SH-SY5Y (cell line): ENCODE measurements around the gene GJC1.

Experiments
- GATA2 ChIP-seq: IDR thresholded peaks from 2 replicates; pipeline ENCODE4 v1.6.1; 2011; ENCODE audit warnings: mild to moderate bottlenecking, low read depth, low read length
- GATA3 ChIP-seq: IDR thresholded peaks from 2 replicates; pipeline ENCODE4 v1.6.1; 2011; ENCODE audit warnings: low read depth, mild to moderate bottlenecking, low read length, moderate library complexity

Gene GJC1

DNA sequence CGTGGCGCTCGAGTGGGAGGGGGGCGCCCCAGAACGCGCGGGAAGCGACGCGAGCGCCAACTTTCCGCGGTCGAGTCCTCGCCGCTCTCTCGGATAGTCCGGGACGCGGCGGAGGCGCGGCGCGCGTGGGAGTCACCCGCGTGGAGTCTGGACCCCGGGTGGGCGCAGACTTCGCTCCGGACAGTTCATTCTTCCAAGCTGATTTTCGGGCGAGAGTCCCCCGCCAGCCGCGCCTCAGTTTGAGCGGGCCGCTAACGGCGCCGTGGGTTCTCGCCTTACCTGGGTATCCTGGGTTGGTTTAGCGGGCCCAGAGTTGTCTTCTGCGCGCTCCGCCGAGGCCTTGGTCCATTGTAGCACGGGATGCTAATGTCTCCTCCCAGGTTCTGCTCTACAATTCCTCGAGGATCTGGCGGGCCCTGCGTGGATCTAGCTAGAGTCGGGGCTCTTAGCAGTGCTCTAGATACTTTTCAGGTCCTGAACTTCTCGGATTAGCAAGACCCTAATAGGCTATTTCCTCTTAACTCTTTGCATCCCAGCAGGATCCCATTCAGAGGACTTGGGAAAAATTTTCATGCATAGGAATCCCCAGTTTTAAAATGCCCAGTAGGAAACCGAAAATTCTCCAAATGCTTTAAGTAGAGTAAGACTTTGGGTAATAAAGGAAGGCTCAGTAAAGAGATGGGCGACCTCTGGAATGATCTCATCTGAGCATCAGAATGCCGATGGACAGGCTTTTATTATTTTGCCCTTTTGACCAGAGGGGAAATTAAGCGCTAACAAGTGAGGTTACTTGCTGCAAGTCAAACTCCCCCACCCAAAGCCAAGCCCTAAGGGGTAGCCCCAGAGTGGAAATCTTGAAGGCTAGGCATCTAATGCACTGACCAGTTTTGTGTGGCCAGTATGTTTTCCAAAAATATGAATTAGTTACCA, 537 bp upstream of the GJC1 start:
- TF ChIP-seq GATA2 = no peak
- no peak for TF ChIP-seq GATA3

DNA sequence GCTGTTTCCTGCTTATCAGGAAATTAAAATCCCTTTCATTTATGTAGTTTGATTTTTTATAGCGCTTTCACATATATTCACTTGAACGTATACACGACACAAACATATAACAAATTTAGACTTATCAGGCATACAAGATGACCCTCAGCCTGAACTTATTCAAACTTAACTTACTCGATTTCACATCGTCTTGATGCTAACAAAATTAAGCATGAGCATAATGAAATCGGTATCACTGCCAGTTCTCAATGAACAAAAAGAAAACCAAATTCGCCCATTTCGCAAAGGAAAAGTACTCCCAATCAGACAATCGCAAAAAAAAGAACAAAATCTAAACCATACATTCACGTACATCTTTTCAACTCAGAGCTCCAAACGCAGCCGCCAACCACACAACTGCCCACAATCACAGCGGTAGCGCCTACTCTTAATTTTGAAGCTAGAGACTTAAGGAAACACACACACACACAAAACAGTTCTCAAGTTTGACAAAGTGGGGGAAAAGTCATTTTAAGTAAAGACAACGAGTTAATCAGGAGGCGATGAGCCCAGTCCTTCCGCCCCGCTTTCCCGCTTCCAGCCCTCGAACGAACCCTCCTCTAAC, 1.1 kb downstream of the GJC1 start:
- TF ChIP-seq GATA3 (no peak), GATA2 (no peak)

DNA sequence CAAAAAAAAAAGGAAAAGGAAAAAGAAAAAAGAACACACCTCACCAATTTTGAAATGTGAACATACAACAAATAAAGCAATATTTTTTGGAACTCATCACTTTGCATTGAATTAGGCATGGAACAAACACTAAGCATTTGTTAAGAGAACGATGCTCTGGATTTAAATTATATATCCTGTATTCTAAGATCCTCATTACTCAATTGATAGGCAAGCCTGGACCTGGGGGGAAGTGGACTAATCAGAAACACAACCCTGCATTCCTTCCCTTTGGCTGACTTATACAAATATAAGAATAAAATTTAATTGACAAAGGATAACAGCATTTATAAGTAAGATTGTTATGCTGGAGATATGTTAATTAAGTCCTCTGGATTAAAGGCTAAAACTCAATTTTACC, 2.2 kb downstream of the GJC1 start:
- TF ChIP-seq GATA2 = no peak
- TF ChIP-seq GATA3 = no peak

DNA sequence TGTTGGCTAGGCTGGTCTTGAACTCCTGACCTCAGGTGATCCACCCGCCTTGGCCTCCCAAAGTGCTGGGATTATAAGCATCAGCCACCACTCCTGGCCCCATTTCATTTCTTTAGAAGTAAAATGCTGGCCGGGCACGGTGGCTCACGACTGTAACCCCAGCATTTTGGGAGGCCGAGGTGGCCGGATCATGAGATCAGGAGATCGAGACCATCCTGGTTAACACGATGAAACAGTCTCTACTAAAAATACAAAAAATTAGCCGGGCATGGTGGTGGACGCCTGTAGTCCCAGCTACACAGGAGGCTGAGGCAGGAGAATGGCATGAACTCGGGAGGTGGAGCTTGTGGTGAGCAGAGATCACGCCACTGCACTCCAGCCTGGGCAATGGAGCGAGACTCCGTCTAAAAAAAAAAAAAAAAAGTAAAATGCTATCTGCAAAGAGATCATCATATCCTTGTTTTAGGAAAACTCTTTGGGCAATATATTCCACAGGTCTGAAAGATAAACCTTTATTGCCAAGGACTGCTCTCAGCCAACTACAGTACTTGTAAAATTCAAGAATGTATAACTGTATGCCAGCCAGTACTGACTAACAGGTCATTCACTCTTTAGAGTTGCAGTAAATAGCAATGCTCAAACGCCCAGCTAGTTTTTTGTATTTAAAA, 3.8 kb downstream of the GJC1 start:
- TF ChIP-seq GATA3 (no peak), GATA2 (no peak)

DNA sequence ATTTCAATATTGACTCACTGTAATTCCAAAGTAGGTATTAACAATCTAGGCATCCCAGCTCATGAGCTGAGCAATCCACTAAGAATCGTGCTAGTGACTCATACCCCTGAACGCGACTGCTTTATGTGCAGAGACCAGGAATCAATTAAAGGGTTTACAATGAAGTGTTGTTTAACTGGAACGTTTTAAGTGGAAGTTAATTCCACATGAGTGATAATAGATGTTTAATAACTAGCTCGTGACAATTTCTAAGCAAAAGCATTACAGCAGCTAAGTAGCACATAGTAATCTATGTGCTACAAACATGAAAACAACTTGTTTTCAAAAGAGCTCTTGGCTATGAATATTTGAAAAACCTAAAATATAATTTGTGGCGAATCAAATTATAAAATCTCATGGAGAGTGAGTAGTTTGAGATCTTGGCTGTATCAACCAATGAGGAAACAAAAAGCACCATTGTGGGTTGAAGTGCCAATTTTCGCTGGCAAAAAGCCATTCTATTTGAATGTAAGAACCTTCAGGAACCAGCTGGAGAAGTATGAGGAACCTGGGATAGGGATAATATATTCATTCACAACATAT, 9.4 kb downstream of the GJC1 start:
- TF ChIP-seq GATA2 (no peak), GATA3 (no peak)

DNA sequence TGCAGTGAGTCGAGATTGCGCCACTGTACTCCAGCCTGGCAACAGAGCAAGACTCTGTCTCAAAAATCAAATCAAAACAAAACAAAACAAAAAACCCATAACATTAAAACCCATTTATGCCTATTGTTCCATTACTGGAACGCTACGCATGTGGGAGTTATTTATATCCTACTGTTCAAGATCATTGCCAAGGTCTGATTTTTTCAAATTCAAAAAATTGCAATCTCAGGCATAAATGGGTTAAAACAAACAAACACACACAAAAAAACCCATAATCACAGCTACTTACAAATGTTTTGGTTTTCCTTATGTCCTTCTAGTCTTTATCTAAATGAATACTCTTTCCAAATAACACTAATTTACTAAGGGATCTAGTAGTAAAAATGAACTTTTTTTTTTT, 17.8 kb downstream of the GJC1 start:
- TF ChIP-seq GATA2 (no peak), GATA3 (no peak)

DNA sequence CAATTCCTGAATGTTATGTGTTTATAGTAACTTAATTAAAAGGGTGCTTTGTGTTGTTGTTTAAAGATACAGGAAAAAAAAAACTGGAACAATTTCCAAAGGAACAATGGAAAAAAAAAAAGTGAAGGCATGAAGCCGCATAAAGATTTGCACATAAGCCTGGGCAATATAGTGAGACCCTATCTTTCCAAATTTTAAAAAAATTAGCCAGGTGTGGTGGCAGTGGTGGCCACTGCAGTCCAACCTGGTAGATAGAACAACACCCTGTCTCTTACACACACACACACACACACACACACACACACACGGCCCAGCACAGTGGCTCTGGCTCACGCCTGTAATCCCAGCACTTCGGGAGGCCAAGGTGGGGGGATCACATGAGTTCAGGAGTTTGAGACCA, 21.9 kb downstream of the GJC1 start:
- TF ChIP-seq GATA3 = no peak
- TF ChIP-seq GATA2 = no peak

DNA sequence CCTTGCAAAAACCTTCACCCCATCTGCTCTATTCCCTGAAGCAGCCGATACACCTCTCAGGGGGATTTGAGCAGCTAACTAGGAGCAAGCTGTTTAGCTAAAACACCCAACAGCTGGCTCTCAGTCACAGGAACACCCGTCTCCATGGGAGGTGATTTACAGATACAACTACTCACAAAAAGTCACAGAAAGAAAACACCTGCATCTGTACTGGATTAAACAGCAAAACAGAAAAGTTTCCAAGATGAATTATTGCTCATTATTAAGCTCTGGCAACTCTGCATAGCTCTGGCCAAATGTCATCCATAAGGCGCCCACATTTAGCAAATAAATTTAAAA, 22.3 kb downstream of the GJC1 start:
- TF ChIP-seq GATA3 = no peak
- TF ChIP-seq GATA2 = no peak

DNA sequence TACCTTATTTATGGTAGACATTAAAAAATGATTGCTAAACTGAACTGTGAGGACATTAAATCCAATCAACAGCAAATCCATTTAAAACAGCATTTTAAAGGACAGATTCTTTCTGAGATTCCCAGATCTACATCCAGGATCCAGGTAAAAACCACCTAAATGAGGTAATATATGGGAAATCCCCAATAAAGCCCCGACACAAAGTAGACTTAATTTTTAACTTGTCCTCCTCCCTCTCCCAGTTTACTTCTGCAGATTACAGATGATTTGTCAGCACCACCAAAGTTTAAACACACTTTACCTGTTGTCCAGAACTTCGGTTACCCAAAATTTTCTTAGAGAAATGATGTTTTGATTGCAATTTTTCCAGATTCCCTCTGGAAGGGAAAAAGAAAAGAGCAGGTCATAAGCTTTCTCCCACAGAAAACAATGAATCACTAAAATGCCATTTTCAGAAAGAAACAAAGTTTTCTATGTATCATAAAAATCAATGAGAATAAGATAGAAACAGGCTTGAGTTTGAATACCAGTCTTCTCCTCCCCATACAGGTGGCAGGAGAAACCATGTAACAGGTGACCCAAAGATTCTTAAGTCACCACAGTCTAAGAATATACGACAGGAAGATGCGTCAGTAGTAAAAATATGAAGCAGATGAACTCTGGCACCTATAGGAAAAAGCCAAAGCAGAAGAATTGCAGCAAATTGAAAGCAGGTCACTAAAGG, 22.8 kb downstream of the GJC1 start:
- TF ChIP-seq GATA2 (no peak), GATA3 (no peak)

DNA sequence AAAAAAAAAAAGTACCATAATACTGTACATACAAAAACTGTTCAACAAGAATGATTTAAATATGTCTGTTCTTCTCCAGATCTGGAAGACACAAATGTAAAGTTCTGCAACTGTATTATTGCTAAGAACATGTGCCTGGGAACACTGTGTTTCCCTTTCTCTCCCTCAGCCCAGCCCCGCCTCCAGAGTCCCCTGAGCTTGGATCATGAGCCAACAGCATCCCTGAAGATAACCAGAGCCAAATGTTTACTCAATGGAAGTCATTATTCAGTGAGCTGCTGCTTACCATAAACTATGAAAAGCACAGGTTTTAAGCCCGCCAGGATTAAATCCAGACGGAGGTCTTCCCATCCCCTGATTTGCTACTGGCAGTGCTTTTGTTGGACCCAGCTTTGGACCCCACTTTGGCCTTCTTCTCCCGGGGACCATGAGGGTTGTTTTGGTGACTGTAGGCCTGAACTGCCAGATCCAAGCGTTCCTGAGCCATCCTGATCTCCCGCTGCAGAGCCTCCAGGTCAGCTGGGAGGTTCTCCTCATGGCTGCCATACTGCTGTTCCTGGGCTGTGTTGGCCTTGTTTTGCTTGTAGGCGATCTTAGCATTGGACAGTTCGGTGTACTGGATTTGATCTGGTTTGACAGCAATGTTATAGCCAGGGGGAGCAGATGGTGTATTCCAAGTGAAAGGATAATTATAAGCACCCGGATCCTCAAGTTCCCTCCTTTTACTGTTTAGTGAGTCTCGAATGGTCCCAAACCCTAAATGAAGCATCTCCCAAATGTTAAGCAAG, 25.6 kb downstream of the GJC1 start:
- TF ChIP-seq GATA3 (no peak), GATA2 (no peak)

DNA sequence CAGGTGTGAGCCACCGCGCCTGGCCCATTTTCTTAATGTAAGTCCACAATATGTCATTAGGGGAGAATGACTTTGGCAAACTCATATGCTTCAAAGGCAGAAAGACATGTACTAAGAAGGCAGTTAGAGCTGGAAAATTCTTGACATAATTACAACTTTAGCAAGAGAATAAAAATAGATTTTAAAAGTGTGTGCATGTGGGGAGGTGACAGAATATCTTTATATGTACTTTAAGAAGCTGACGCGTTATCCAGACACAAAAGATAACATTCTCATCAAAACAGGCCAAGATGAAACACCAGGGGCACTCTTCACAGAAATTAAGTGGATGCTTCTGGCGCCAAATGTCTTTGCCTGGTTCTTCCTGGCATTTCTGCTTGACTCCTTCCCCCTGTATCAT, 28.2 kb downstream of the GJC1 start:
- no peak for TF ChIP-seq GATA3
- TF ChIP-seq GATA2 = no peak

DNA sequence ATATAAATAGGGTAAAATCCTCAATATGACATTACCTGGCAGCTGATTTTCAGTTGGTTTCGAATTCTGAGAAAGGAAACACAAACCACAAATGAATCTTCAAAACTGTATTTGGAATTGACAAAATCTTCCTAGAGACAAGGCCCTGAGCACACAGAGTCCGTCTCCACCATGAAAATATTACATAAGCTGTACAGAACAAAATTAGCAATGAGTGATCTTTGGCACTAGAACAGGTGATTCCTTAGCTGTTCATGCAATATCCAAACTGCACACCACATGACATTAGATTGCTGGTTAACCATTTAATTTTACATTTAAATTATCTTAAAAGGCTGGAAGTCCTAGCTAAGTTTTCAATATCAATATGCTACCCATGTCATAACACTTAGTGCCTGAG, 31.7 kb downstream of the GJC1 start:
- TF ChIP-seq GATA2 (no peak), GATA3 (no peak)

DNA sequence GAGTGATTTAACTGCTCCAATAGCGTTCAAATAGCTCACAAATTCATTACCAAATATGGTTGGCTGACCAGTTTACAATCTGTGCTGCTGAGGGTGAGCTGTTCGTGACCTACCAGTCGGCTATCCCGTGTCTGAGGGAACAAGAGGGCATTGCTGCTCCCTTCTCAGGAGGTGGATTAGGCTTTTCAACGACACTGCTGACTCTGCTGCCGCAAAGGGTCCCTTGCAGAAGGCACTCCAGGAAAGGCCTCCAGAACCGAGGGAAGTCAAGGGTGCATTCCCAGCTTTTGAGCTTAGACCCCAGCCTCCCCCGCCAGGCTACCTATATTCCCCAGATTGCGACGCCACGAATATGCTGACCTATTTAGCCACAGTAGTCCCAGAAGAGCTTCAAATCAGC, 32.3 kb downstream of the GJC1 start:
- TF ChIP-seq GATA2 = no peak
- no peak for TF ChIP-seq GATA3

DNA sequence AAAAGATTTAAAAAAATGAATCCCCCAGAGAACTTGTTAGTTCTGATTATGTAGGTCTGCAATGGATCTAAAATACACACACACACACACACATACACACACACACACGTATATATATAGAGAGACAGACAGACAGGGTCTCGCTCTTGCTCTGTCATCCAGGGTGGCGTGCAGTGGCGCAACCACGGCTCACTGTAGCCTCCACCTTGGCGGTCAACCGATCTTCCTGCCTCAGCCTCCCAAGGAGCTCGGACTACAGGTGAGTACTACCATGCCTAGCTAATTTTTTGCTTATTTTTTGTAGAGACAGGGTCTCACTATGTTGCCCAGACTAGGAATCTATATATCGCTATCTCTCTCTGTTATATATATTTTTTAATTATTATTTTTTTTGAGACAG, 33.4 kb downstream of the GJC1 start:
- TF ChIP-seq GATA3 = no peak
- TF ChIP-seq GATA2 = no peak
